Measurements from ENCODE around the gene SELENOF.

GRCh38 chr1:86951430-86951829 is 37.5 kb upstream of the SELENOF start:
- TF ChIP-seq CTCF (IDR thresholded peaks at IDR 0.05; ENCODE audit: low read depth, low read length) (no peak), MAX (IDR thresholded peaks at IDR 0.05; ENCODE audit: low read depth, low read length) (no peak), POLR2A (IDR thresholded peaks at IDR 0.05; ENCODE audit: extremely low read depth, insufficient read length) (no peak)
